CD14-positive monocyte (primary cell): ENCODE data around the gene EXOSC5. TPM values are rescaled to one million over a fixed set of nuclear protein-coding genes. Genes with fewer than 3 reads are reported as not detected.

Experiments
- DNase-seq, 3 donors: peaks; one replicate each; pipeline ENCODE4 v3.0.0-alpha.2; 2011 to 2022
- H2AFZ ChIP-seq: 2 replicates; pipeline ENCODE4 v1.6.0; 2012; ENCODE audit warnings: mild to moderate bottlenecking, low read depth, low read length, inconsistent platforms; ENCODE audit not compliant: insufficient read depth, poor library complexity, severe bottlenecking
- H3K27ac ChIP-seq, 2 donors: 1 replicate in 1 of 2; 2 replicates in 1 of 2; pipeline ENCODE4 v1.5.1; 2012 to 2013; ENCODE audit warnings: low read length in 2 of 2, control low read depth in 1 of 2, inconsistent platforms in 1 of 2, low read depth in 1 of 2, mild to moderate bottlenecking in 1 of 2
- H3K27me3 ChIP-seq, 2 donors: one replicate each; pipeline versions ENCODE4 v1.6.0 to v1.6.1; 2011 to 2013; ENCODE audit warnings: low read length in 2 of 2; ENCODE audit not compliant: control insufficient read depth in 2 of 2, insufficient read depth in 2 of 2
- H3K36me3 ChIP-seq, 2 donors: replicated peaks in 1 of 2; 1 replicate in 1 of 2; 2 replicates in 1 of 2; pipeline versions ENCODE4 v1.5.1 to v1.6.1; 2012 to 2013; ENCODE audit warnings: low read length in 2 of 2, control low read depth in 1 of 2, inconsistent platforms in 1 of 2, mild to moderate bottlenecking in 1 of 2; ENCODE audit not compliant: insufficient read depth in 2 of 2, control insufficient read depth in 1 of 2
- H3K4me1 ChIP-seq, 2 donors: 1 replicate in 1 of 2; 2 replicates in 1 of 2; pipeline versions ENCODE4 v1.5.1 to v1.6.1; 2012 to 2013; ENCODE audit warnings: low read length in 2 of 2, control low read depth in 1 of 2, inconsistent platforms in 1 of 2, mild to moderate bottlenecking in 1 of 2, moderate library complexity in 1 of 2; ENCODE audit not compliant: insufficient read depth in 2 of 2, control insufficient read depth in 1 of 2
- H3K4me2 ChIP-seq: replicated peaks from 2 replicates; pipeline ENCODE3; 2012; ENCODE audit warnings: low read length, moderate library complexity, mild to moderate bottlenecking; ENCODE audit not compliant: poor library complexity, severe bottlenecking; ENCODE audit errors: extremely low read depth
- H3K4me3 ChIP-seq, 3 experiments: fragments of 200-600 bp in 1 of 3; sonication (generic) in 1 of 3; replicated peaks in 1 of 3; 1 replicate in 2 of 3; 2 replicates in 1 of 3; pipeline ENCODE4 v1.5.1; 2011 to 2013; ENCODE audit warnings: low read length in 3 of 3, mild to moderate bottlenecking in 3 of 3, control low read depth in 2 of 3, low read depth in 2 of 3, inconsistent platforms in 1 of 3, moderate library complexity in 1 of 3
- H3K79me2 ChIP-seq: 2 replicates; pipeline ENCODE4 v1.6.0; 2012; ENCODE audit warnings: mild to moderate bottlenecking, control low read depth, inconsistent platforms, low read length, moderate library complexity; ENCODE audit not compliant: insufficient read depth
- H3K9ac ChIP-seq: 2 replicates; pipeline ENCODE4 v1.6.0; 2017; ENCODE audit warnings: low read length, mild to moderate bottlenecking; ENCODE audit not compliant: insufficient read depth, poor library complexity, severe bottlenecking
- H3K9me3 ChIP-seq, 2 donors: replicated peaks in 1 of 2; 1 replicate in 1 of 2; 2 replicates in 1 of 2; pipeline versions ENCODE4 v1.5.1 to v1.6.1; 2012 to 2013; ENCODE audit warnings: low read length in 2 of 2, control low read depth in 1 of 2; ENCODE audit not compliant: control insufficient read depth in 1 of 2, insufficient read depth in 1 of 2
- H4K20me1 ChIP-seq: 2 replicates; pipeline ENCODE4 v1.6.0; 2012; ENCODE audit warnings: mild to moderate bottlenecking, low read length, control low read depth, moderate library complexity; ENCODE audit not compliant: insufficient read depth
- H3K27ac Mint-ChIP-seq, 7 donors: one replicate each; pipeline ENCODE4 v1.8.0; 2020; ENCODE audit warnings: mild to moderate bottlenecking in 7 of 7, mixed read lengths in 7 of 7, moderate library complexity in 6 of 7, inconsistent platforms in 2 of 7
- H3K27me3 Mint-ChIP-seq, 3 donors: one replicate each; pipeline ENCODE4 v1.8.0; 2021 to 2022; ENCODE audit warnings: low read depth in 3 of 3, mild to moderate bottlenecking in 3 of 3, mixed read lengths in 3 of 3, moderate library complexity in 3 of 3, inconsistent platforms in 1 of 3
- H3K36me3 Mint-ChIP-seq, 2 donors: one replicate each; pipeline ENCODE4 v1.8.0; 2020; ENCODE audit warnings: mixed read lengths in 2 of 2, inconsistent platforms in 1 of 2, mild to moderate bottlenecking in 1 of 2
- H3K4me1 Mint-ChIP-seq: one replicate; pipeline ENCODE4 v1.8.0; 2020; ENCODE audit warnings: mild to moderate bottlenecking, mixed read lengths
- H3K4me3 Mint-ChIP-seq, 2 donors: one replicate each; pipeline ENCODE4 v1.8.0; 2020; ENCODE audit warnings: mild to moderate bottlenecking in 2 of 2, mixed read lengths in 2 of 2, moderate library complexity in 1 of 2
- H3K9me3 Mint-ChIP-seq, 7 donors: one replicate each; pipeline ENCODE4 v1.8.0; 2020 to 2022; ENCODE audit warnings: mixed read lengths in 7 of 7, mild to moderate bottlenecking in 6 of 7, moderate library complexity in 6 of 7, inconsistent platforms in 2 of 7
- WGBS: methylation state at CpG from one replicate; pipeline ENCODE4 v1.1.5; 2013; ENCODE audit warnings: missing lambda C conversion rate; ENCODE audit not compliant: insufficient coverage; 5-methylcytosine and 5-hydroxymethylcytosine counted together
- intact Hi-C, 2 donors: fragments of 100-400 bp; cut with micrococcal nuclease; formaldehyde crosslinking; loops; one replicate each; pipeline versions ENCODE4 v1.15.0 to v1.15.1; 2023
- polyA plus RNA-seq, 3 donors: library from polyadenylated mRNA; depleted of rRNA in 1 of 3; unstranded in 2 of 3; stranded (reverse) in 1 of 3; fragments of 300-500 nt in 2 of 3; fragments of >200 nt in 1 of 3; fragmentation: Illumina TruSeq in 2 of 3; gene quantifications; 1 replicate in 2 of 3; 2 replicates in 1 of 3; pipeline ENCODE4 v1.2.3, GENCODE V29; 2012 to 2021
- small RNA-seq: library from RNA; depleted of rRNA; stranded (forward); fragments of <200 nt; gene quantifications from one replicate; pipeline ENCODE3, GENCODE V24; 2012; ENCODE audit warnings: low read depth; ENCODE audit not compliant: insufficient read length
- TF ChIP-seq, protein P1 (sequence below): fragments of 200-600 bp; IDR thresholded peaks from one replicate; pipeline ENCODE4 v1.8.0; 2022; ENCODE audit warnings: antibody characterized with exemption, mild to moderate bottlenecking

The EXOSC5 gene
- polyA plus RNA-seq, 3 donors, result 24.0 to 58.7 (median 40.5) TPM

DNA sequence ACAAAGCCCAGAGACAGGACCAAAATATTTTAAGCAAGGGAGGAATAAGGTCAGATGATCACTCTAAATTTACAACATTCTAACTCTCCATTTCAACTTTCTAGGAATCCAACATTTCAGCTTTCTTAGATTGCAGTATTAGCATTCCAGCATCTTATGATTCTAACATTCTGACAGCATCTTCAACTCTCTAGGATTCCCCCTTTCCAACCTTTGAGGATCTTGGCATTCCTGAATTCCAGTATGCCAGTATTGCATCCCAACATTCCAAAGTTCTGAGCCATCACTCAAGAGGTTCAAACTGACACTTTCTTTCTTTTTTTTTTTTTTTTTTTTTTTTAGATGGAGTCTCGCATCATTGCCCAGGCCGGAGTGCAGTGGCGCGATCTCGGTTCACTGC lies 57.2 kb downstream of the EXOSC5 start:
- Mint-ChIP-seq H3K4me3 (no peak overlapping the region), H3K27ac (peak overlapping the region in 5 of 7 donors; percentile 12 to 82 (median 47)), H3K9me3 (no peaks in the 10 kb centered on the region), H3K36me3 (peaks cover 59 to 95% of the 10 kb centered on the region in 2 donors), H3K4me1 (peaks cover 73% of the 10 kb centered on the region), H3K27me3 (no peaks in the 10 kb centered on the region)
- intact Hi-C loops, result no loop called here
- no peak overlapping the region for H3K4me2 ChIP-seq
- H3K79me2 ChIP-seq, result peaks cover 96% of the 10 kb centered on the region
- no peak overlapping the region for H3K27ac ChIP-seq
- no peak overlapping the region for H3K9ac ChIP-seq
- H3K9me3 ChIP-seq, result no peaks in the 10 kb centered on the region
- no peak for DNase-seq
- TF ChIP-seq, protein P1, sequence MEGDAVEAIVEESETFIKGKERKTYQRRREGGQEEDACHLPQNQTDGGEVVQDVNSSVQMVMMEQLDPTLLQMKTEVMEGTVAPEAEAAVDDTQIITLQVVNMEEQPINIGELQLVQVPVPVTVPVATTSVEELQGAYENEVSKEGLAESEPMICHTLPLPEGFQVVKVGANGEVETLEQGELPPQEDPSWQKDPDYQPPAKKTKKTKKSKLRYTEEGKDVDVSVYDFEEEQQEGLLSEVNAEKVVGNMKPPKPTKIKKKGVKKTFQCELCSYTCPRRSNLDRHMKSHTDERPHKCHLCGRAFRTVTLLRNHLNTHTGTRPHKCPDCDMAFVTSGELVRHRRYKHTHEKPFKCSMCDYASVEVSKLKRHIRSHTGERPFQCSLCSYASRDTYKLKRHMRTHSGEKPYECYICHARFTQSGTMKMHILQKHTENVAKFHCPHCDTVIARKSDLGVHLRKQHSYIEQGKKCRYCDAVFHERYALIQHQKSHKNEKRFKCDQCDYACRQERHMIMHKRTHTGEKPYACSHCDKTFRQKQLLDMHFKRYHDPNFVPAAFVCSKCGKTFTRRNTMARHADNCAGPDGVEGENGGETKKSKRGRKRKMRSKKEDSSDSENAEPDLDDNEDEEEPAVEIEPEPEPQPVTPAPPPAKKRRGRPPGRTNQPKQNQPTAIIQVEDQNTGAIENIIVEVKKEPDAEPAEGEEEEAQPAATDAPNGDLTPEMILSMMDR, result no peak
- H2AFZ ChIP-seq, result no peak overlapping the region
- H3K4me1 ChIP-seq, result peaks cover 49 to 66% of the 10 kb centered on the region in 2 donors
- H4K20me1 ChIP-seq, result peaks cover 89% of the 10 kb centered on the region
- 94% methylated on average over 5 of the region's 5 CpGs for WGBS
- no peaks in the 10 kb centered on the region for H3K27me3 ChIP-seq
- no peak overlapping the region for H3K4me3 ChIP-seq
- H3K36me3 ChIP-seq, result peaks cover 65 to 91% of the 10 kb centered on the region in 2 donors

Small RNAs within 50 kb of the gene (small RNA-seq; reads per million reads assigned to genes)
- not detected for gene RF00017

Other genes with a start within 250 kb of the EXOSC5 start
- gene CYP2S1, start 204.1 kb downstream of the EXOSC5 start, polyA plus RNA-seq, result 10 to 100 TPM in 2 of 3 donors, 1 to 10 TPM in 1; 8.9 to 20.3 (median 10.3) TPM
- under 1 TPM in 2 of 3 donors, not detected in 1; 0.05 to 0.07 TPM for gene AXL, start 178.1 kb downstream of the EXOSC5 start, polyA plus RNA-seq
- 10 to 100 TPM; 22.6 to 55.3 (median 30.3) TPM for gene HNRNPUL1, start 133.0 kb downstream of the EXOSC5 start, polyA plus RNA-seq
- gene CCDC97, start 87.2 kb downstream of the EXOSC5 start, polyA plus RNA-seq, result 10 to 100 TPM in 1 of 3 donors, 1 to 10 TPM in 2; 6.1 to 13.0 (median 8.8) TPM
- 100 to 1,000 TPM in 1 of 3 donors, 10 to 100 TPM in 2; 30.6 to 138 (median 42.2) TPM for gene TGFB1, start 43.4 kb downstream of the EXOSC5 start, polyA plus RNA-seq
- 10 to 100 TPM; 12.2 to 32.5 (median 25.1) TPM for gene B9D2, start 33.2 kb downstream of the EXOSC5 start, polyA plus RNA-seq
- 100 to 1,000 TPM in 1 of 3 donors, 10 to 100 TPM in 2; 29.1 to 103 (median 34.9) TPM for gene TMEM91, start 20.8 kb downstream of the EXOSC5 start, polyA plus RNA-seq
- gene BCKDHA, start 459 bp upstream of the EXOSC5 start, polyA plus RNA-seq, result 10 to 100 TPM; 52.4 to 90.1 (median 87.6) TPM
- gene B3GNT8, start 30.0 kb upstream of the EXOSC5 start, polyA plus RNA-seq, result 10 to 100 TPM in 2 of 3 donors, 1 to 10 TPM in 1; 2.9 to 18.9 (median 17.4) TPM
- gene DMAC2, start 42.6 kb upstream of the EXOSC5 start, polyA plus RNA-seq, result 10 to 100 TPM; 33.2 to 48.0 (median 43.8) TPM
- under 1 TPM in 1 of 3 donors, not detected in 2; 0.09 TPM for gene ERICH4, start 45.8 kb upstream of the EXOSC5 start, polyA plus RNA-seq
- gene CEACAM21, start 178.8 kb upstream of the EXOSC5 start, polyA plus RNA-seq, result 1 to 10 TPM; 2.1 to 6.4 (median 4.1) TPM
- gene CEACAM4, start 229.7 kb upstream of the EXOSC5 start, polyA plus RNA-seq, result 10 to 100 TPM; 23.1 to 40.7 (median 27.5) TPM